Mucosa of descending colon (tissue), 3 donors: ENCODE results near the gene PDE9A. TPM values are rescaled to one million over a fixed set of nuclear protein-coding genes. Genes with fewer than 3 reads are reported as not detected.

Experiments
- ATAC-seq: fragments of 200-7000 bp; cut with Tn5 transposase; one replicate; pipeline ENCODE4 v1.9.1; 2020; ENCODE audit warnings: mild to moderate bottlenecking, moderate library complexity
- DNase-seq, 3 donors: peaks; one replicate each; pipeline ENCODE4 v3.0.0-alpha.2; 2020
- H3K36me3 ChIP-seq: fragments of 200-600 bp; one replicate; pipeline ENCODE4 v1.8.0; 2021; ENCODE audit warnings: low read depth, mild to moderate bottlenecking
- H3K4me1 ChIP-seq: fragments of 200-600 bp; one replicate; pipeline ENCODE4 v1.8.0; 2021; ENCODE audit warnings: low read depth, mild to moderate bottlenecking
- H3K4me3 ChIP-seq: fragments of 200-600 bp; one replicate; pipeline ENCODE4 v1.8.0; 2021; ENCODE audit warnings: mild to moderate bottlenecking
- H3K9me3 ChIP-seq: fragments of 200-600 bp; one replicate; pipeline ENCODE4 v1.8.0; 2021; ENCODE audit warnings: mild to moderate bottlenecking
- CTCF ChIP-seq: fragments of 200-600 bp; IDR thresholded peaks from one replicate; pipeline ENCODE4 v1.8.0; 2022; ENCODE audit warnings: antibody characterized with exemption, mild to moderate bottlenecking
- intact Hi-C, 2 donors: fragments of 100-400 bp; cut with DNase I in 1 of 2; cut with micrococcal nuclease in 1 of 2; formaldehyde crosslinking; loops; one replicate each; pipeline versions ENCODE4 v1.11.0 to v1.11.1; 2022; cut with DNase I, micrococcal nuclease
- total RNA-seq, 3 donors: library from RNA; stranded (reverse); fragmentation: NEBNext Ultra II Directional in 2 of 3; extraction: Animal tissue kit (Norgen Biotek cat#: 25700) in 2 of 3; gene quantifications; one replicate each; pipeline versions ENCODE4 v1.2.1 to v1.2.4, GENCODE V29; 2021 to 2023
- donor health status: DM: no; HTN: no; CAD: no; lungs with moderate emphysema.
- donor health status: DM: no; HTN: no; CAD: no.
- donor health status: DM: no; HTN: yes; CAD: no.

PDE9A gene
- total RNA-seq, 3 donors from 2014 or later = 98.4 to 200 (median 167) TPM

DNA sequence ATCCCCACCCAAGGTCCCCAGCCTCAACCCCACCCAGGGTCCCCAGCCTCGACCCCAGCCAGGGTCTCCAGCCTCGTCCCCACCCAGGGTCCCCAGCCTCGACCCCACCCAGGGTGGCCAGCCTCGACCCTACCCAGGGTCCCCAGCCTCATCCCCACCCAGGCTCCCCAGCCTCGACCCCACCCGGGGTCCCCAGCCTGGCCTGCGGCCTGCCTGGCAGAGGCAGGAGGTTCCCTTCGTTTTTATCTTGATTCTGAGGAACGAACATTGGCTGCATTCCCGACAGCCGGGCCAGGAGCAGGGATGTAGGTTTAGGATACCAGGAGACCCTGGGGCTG, 3.4 kb upstream of the PDE9A start:
- no peak for TF ChIP-seq CTCF
- Histone ChIP-seq H3K4me1 (peaks cover 17% of the 10 kb centered on the region), H3K36me3 (no peaks in the 10 kb centered on the region), H3K9me3 (no peaks in the 10 kb centered on the region), H3K4me3 (no peak overlapping the region)
- DNase-seq = peak in 2 of 3 donors; percentile 27 to 45
- ATAC-seq = no peak
- intact Hi-C loops = loop anchor here in 1 of 2 donors (10.0 kb wide), 1 partner anchor 165 kb away; no protein-coding TSS in a partner anchor

DNA sequence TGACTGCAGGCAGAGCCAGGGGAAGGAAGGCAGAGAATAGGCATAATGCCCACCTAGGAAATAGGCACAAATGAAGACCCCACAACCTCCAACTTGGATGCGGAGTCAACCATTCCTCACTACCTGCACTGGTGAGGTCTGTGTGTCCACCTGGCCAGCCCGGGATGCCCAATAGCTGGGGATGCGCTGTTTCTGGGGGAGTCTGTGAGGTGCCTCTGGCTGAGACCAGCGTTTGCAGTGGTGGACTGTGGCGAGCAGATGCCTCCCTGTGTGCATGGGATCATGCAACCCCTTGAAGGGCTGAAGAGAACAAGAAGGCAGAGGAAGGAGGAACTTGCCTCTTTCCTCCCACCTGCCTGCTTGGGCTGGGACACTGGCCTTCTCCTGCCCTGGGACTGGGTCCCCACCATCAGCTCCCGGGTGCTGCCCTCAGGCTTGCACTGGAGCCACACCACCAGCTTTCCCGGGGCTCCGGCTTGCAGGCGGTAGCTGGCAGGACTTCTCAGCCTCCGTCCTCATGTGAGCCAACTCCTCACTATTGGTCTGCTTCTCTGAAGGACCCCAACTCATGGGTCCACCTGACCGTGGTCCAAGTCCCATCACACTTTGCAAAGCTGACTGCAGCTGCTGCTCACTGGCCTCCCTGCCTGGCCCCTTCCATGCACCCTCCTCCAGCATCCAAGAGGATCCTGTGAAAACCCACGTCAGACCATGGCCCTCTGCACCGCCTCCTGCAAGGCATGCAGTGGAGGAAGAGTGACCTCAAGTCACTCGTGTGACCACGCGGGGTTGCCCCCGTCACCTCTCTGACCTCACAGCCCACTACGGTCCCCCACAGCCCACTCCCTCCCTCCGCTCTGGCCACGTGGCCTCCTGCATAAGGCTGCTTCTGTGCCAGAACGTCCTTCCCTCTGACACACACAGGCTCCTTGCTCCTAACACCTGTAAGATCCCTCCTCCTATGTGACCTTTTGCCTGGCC, 2.7 kb upstream of the PDE9A start:
- peaks cover 18% of the 10 kb centered on the region for H3K4me1 ChIP-seq
- DNase-seq = peak in 2 of 3 donors; percentile 35 to 48
- no peak for ATAC-seq
- no peak overlapping the region for H3K4me3 ChIP-seq
- intact Hi-C loops = loop anchor here in 1 of 2 donors (10.0 kb wide), 1 partner anchor 164 kb away; no protein-coding TSS in a partner anchor
- H3K36me3 ChIP-seq = no peaks in the 10 kb centered on the region
- no peak for TF ChIP-seq CTCF
- no peaks in the 10 kb centered on the region for H3K9me3 ChIP-seq

GRCh38 chr21:42651515-42652401, 1.7 kb upstream of the PDE9A start:
- intact Hi-C loops = loop anchor here in 1 of 2 donors (10.0 kb wide), 1 partner anchor 163 kb away; no protein-coding TSS in a partner anchor

DNA sequence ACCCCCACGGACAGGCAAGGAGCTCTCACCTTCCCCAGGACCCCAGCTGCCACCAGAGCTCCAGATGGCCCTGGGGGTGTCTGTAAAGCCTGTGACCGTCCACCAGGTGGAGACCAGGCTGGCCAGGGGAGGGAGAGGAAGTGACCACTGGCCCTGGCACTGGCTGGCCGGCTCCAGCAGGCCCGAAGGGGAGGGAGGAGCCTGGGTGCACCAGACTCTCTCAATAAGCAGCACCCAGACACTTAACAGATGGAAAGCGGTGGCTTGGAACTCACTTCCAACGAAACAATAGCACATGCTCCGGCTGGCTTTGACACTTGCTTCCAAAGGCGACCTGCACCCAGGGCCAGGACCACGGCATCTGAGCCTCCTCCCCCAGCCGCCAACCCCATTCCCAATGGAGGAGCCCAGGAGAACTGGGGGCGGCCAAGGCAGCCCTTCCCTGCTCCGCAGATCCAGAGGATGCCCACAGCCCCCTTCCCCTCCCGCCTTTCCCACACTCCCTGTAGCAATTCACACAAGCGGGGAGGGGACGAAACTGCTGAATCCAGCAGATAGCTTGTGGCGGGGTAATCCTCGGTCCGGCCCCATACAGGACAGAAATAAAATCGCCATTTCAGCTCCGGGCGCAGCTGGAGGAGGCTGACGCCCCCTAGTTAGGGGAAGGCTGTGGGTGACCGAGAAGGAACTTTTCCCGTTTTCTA, 742 bp upstream of the PDE9A start:
- Histone ChIP-seq H3K4me3 (no peak overlapping the region), H3K4me1 (peaks cover 29% of the 10 kb centered on the region), H3K36me3 (no peaks in the 10 kb centered on the region), H3K9me3 (no peaks in the 10 kb centered on the region)
- no peak for TF ChIP-seq CTCF
- DNase-seq (peak; percentile 48 to 74 (median 63)), ATAC-seq (peak; percentile 28)
- intact Hi-C loops = loop anchor here in 1 of 2 donors (10.0 kb wide), 1 partner anchor 162 kb away; no protein-coding TSS in a partner anchor

More at GRCh38 chr21:42651515-42652401, 1.7 kb upstream of the PDE9A start:
- TF ChIP-seq CTCF = no peak
- H3K9me3 ChIP-seq = no peaks in the 10 kb centered on the region
- H3K4me3 ChIP-seq = no peak overlapping the region
- no peaks in the 10 kb centered on the region for H3K36me3 ChIP-seq
- ATAC-seq = peak; percentile 50
- peaks cover 27% of the 10 kb centered on the region for H3K4me1 ChIP-seq
- peak; percentile 85 to 87 (median 85) for DNase-seq
